ENCODE data around the gene EML6. TPM values are rescaled to one million over a fixed set of nuclear protein-coding genes. Genes with fewer than 3 reads are reported as not detected.

The EML6 gene
- total RNA-seq, 1 donor from 2014 or later, result 2.5 TPM

DNA sequence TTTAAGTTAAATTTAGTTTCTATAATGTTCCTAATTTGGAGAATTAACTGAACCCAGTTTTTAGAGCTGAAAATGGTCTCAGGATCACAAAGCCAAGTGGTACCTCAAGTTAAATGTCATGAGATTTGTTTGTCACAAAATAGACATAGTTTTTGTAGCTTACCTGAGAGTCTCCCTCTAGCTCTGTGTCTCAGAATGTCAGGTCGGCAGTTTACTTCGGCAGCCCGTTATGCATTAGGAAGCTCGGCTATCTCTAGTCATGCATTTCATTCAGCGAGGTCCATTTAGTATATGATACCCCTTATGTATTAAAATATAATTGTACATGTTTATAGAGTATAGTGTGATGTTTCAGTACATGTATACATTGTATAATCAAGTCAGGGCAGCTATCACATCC lies 155.6 kb downstream of the EML6 start:
- no peaks in the 10 kb centered on the region for H3K36me3 ChIP-seq
- DNase-seq (no peak), ATAC-seq (no peak)
- no peak overlapping the region for H3K27ac ChIP-seq
- H3K4me3 ChIP-seq, result no peak overlapping the region
- H3K27me3 ChIP-seq (ENCODE audit: low read depth), result no peaks in the 10 kb centered on the region
- H3K4me1 ChIP-seq, result no peaks in the 10 kb centered on the region
- no peaks in the 10 kb centered on the region for H3K9me3 ChIP-seq
- intact Hi-C loops (cut with DNase I), result no loop called here
- TF ChIP-seq, protein P1, sequence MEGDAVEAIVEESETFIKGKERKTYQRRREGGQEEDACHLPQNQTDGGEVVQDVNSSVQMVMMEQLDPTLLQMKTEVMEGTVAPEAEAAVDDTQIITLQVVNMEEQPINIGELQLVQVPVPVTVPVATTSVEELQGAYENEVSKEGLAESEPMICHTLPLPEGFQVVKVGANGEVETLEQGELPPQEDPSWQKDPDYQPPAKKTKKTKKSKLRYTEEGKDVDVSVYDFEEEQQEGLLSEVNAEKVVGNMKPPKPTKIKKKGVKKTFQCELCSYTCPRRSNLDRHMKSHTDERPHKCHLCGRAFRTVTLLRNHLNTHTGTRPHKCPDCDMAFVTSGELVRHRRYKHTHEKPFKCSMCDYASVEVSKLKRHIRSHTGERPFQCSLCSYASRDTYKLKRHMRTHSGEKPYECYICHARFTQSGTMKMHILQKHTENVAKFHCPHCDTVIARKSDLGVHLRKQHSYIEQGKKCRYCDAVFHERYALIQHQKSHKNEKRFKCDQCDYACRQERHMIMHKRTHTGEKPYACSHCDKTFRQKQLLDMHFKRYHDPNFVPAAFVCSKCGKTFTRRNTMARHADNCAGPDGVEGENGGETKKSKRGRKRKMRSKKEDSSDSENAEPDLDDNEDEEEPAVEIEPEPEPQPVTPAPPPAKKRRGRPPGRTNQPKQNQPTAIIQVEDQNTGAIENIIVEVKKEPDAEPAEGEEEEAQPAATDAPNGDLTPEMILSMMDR (IDR thresholded peaks at IDR 0.05), result no peak

- no peak overlapping the region for H3K27ac ChIP-seq
- no peaks in the 10 kb centered on the region for H3K27me3 ChIP-seq (ENCODE audit: low read depth)
- H3K4me3 ChIP-seq, result no peak overlapping the region
- no peak for DNase-seq
- TF ChIP-seq, protein P1 (IDR thresholded peaks at IDR 0.05), result no peak
- H3K9me3 ChIP-seq, result no peaks in the 10 kb centered on the region
- no peaks in the 10 kb centered on the region for H3K36me3 ChIP-seq
- ATAC-seq, result no peak
- no peaks in the 10 kb centered on the region for H3K4me1 ChIP-seq
- intact Hi-C loops (cut with DNase I), result no loop called here
Observed at GRCh38 chr2:54879598-54880332, 156.3 kb downstream of the EML6 start.

- H3K9me3 ChIP-seq, result no peaks in the 10 kb centered on the region
- intact Hi-C loops (cut with DNase I), result no loop called here
- H3K27me3 ChIP-seq (ENCODE audit: low read depth), result no peaks in the 10 kb centered on the region
- TF ChIP-seq, protein P1 (IDR thresholded peaks at IDR 0.05), result no peak
- H3K27ac ChIP-seq, result no peak overlapping the region
- no peak for DNase-seq
- no peak for ATAC-seq
- no peaks in the 10 kb centered on the region for H3K4me1 ChIP-seq
- no peaks in the 10 kb centered on the region for H3K36me3 ChIP-seq
- no peak overlapping the region for H3K4me3 ChIP-seq
Observed at GRCh38 chr2:54880428-54880827, 157.0 kb downstream of the EML6 start.

DNA sequence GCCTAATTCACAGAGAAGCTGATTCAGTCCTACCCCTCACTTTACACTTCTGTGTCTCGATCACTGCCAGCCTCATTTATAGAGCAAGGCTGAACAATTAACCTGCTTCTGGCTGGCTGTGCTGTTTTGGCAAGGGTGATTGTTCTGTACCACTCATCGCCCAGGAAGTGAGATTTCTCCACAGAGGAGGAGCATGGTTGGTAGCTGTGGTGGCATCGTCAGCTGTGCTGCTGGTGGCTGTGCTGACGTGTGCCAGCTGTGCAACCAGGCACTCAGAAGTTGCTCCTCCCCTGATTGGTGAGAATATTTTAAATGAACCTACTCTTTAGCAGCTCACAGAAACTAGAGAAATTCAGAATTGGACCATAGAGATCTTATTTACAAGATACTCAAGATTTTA lies 158.3 kb downstream of the EML6 start:
- Histone ChIP-seq H3K36me3 (no peaks in the 10 kb centered on the region), H3K27me3 (ENCODE audit: low read depth) (no peaks in the 10 kb centered on the region), H3K9me3 (no peaks in the 10 kb centered on the region), H3K4me3 (no peak overlapping the region), H3K27ac (no peak overlapping the region), H3K4me1 (no peaks in the 10 kb centered on the region)
- DNase-seq, result no peak
- TF ChIP-seq, protein P1 (IDR thresholded peaks at IDR 0.05), result no peak
- intact Hi-C loops (cut with DNase I), result no loop called here
- ATAC-seq, result no peak

DNA sequence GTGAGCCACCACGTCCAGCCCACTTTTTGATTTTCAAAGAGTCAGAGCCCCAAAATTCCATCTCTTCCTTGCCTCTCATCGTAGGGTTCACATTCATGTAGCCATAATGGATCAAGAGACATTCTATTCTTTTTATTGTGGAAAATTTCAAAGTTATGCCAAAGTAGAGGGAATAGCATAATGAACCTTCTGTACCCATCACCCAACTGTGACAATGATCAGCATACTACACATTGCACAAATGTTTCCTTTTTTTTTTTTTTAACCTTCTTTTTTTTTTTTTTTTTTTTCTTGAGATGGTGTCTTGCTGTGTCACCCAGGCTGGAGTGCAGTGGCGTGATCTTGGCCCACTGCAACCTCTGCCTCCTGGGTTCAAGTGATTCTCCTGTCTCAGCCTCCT lies 162.4 kb downstream of the EML6 start:
- ATAC-seq (no peak), DNase-seq (no peak)
- TF ChIP-seq, protein P1 (IDR thresholded peaks at IDR 0.05), result no peak
- Histone ChIP-seq H3K36me3 (no peaks in the 10 kb centered on the region), H3K27ac (no peak overlapping the region), H3K9me3 (no peaks in the 10 kb centered on the region), H3K4me3 (no peak overlapping the region), H3K4me1 (no peaks in the 10 kb centered on the region), H3K27me3 (ENCODE audit: low read depth) (no peaks in the 10 kb centered on the region)
- intact Hi-C loops (cut with DNase I), result no loop called here
